Neural crest cell (in vitro differentiated cells): ENCODE results near the gene GPHN. TPM values are rescaled to one million over a fixed set of nuclear protein-coding genes. Genes with fewer than 3 reads are reported as not detected.

Source experiments
- DNase-seq: peaks from one replicate; pipeline ENCODE4 v3.0.0; 2021; ENCODE audit warnings: low read depth, mixed read lengths, low spot score
- H3K27ac Mint-ChIP-seq: one replicate; pipeline ENCODE4 v1.8.0; 2021; ENCODE audit warnings: mild to moderate bottlenecking, mixed read lengths; ENCODE audit not compliant: unreplicated experiment
- H3K27me3 Mint-ChIP-seq: 2 replicates; pipeline ENCODE4 v1.8.0; 2021; ENCODE audit warnings: low read depth, mild to moderate bottlenecking, mixed read lengths
- H3K36me3 Mint-ChIP-seq: 2 replicates; pipeline ENCODE4 v1.8.0; 2021; ENCODE audit warnings: low read depth, mild to moderate bottlenecking, mixed read lengths
- H3K4me1 Mint-ChIP-seq: 2 replicates; pipeline ENCODE4 v1.8.0; 2021; ENCODE audit warnings: mixed read lengths
- H3K4me3 Mint-ChIP-seq: one replicate; pipeline ENCODE4 v1.8.0; 2021; ENCODE audit warnings: mild to moderate bottlenecking, mixed read lengths
- H3K9me3 Mint-ChIP-seq: 2 replicates; pipeline ENCODE4 v1.8.0; 2021; ENCODE audit warnings: mixed read lengths
- CTCF ChIP-seq: fragments of 200-600 bp; sonication (generic); conservative IDR thresholded peaks from 2 replicates; pipeline ENCODE4 v1.5.0; 2021; ENCODE audit warnings: antibody characterized with exemption, mild to moderate bottlenecking
- total RNA-seq: library from RNA; stranded (reverse); gene quantifications from 2 replicates; pipeline ENCODE4 v1.2.1, GENCODE V29; 2021

The GPHN gene
- total RNA-seq, 1 donor from 2014 or later, result 43.5 TPM

GRCh38 chr14:66662374-66662773 lies 154.4 kb downstream of the GPHN start:
- no peak overlapping the region for H3K4me3 Mint-ChIP-seq
- H3K9me3 Mint-ChIP-seq, result peaks cover 43% of the 10 kb centered on the region
- H3K4me1 Mint-ChIP-seq, result no peaks in the 10 kb centered on the region
- DNase-seq, result no peak
- peaks cover 44% of the 10 kb centered on the region for H3K36me3 Mint-ChIP-seq
- H3K27me3 Mint-ChIP-seq, result no peaks in the 10 kb centered on the region
- TF ChIP-seq CTCF, result peak; percentile 52
- H3K27ac Mint-ChIP-seq, result no peak overlapping the region

GRCh38 chr14:66677780-66678179 lies 169.8 kb downstream of the GPHN start:
- Mint-ChIP-seq H3K4me1 (no peaks in the 10 kb centered on the region), H3K27ac (no peak overlapping the region), H3K27me3 (no peaks in the 10 kb centered on the region), H3K36me3 (peaks cover 47% of the 10 kb centered on the region), H3K9me3 (peaks cover 24% of the 10 kb centered on the region), H3K4me3 (no peak overlapping the region)
- no peak for TF ChIP-seq CTCF
- DNase-seq, result no peak

- no peaks in the 10 kb centered on the region for H3K27me3 Mint-ChIP-seq
- no peak for DNase-seq
- no peak overlapping the region for H3K4me3 Mint-ChIP-seq
- no peak overlapping the region for H3K27ac Mint-ChIP-seq
- no peak for TF ChIP-seq CTCF
- no peaks in the 10 kb centered on the region for H3K4me1 Mint-ChIP-seq
- H3K36me3 Mint-ChIP-seq, result peaks cover 44% of the 10 kb centered on the region
- H3K9me3 Mint-ChIP-seq, result peaks cover 23% of the 10 kb centered on the region
Measured at GRCh38 chr14:66680216-66680615, 172.3 kb downstream of the GPHN start.

- TF ChIP-seq CTCF, result no peak
- Mint-ChIP-seq H3K4me1 (no peaks in the 10 kb centered on the region), H3K27ac (no peak overlapping the region), H3K4me3 (no peak overlapping the region), H3K27me3 (no peaks in the 10 kb centered on the region), H3K36me3 (peaks cover 4% of the 10 kb centered on the region), H3K9me3 (peaks cover 2% of the 10 kb centered on the region)
- no peak for DNase-seq
Measured at GRCh38 chr14:66696326-66696725, 188.4 kb downstream of the GPHN start.

GRCh38 chr14:66698503-66698902 lies 190.6 kb downstream of the GPHN start:
- H3K9me3 Mint-ChIP-seq, result peaks cover 8% of the 10 kb centered on the region
- no peaks in the 10 kb centered on the region for H3K4me1 Mint-ChIP-seq
- peaks cover 14% of the 10 kb centered on the region for H3K36me3 Mint-ChIP-seq
- no peaks in the 10 kb centered on the region for H3K27me3 Mint-ChIP-seq
- no peak overlapping the region for H3K27ac Mint-ChIP-seq
- no peak for TF ChIP-seq CTCF
- no peak overlapping the region for H3K4me3 Mint-ChIP-seq
- DNase-seq, result no peak

- H3K9me3 Mint-ChIP-seq, result peaks cover 15% of the 10 kb centered on the region
- no peak for DNase-seq
- no peak overlapping the region for H3K4me3 Mint-ChIP-seq
- H3K4me1 Mint-ChIP-seq, result no peaks in the 10 kb centered on the region
- peaks cover 22% of the 10 kb centered on the region for H3K36me3 Mint-ChIP-seq
- H3K27ac Mint-ChIP-seq, result no peak overlapping the region
- no peak for TF ChIP-seq CTCF
- H3K27me3 Mint-ChIP-seq, result no peaks in the 10 kb centered on the region
Measured at GRCh38 chr14:66701813-66702212, 193.9 kb downstream of the GPHN start.
